Stimulated activated CD4-positive, alpha-beta T cell treated with anti-CD3 and anti-CD28 coated beads, Interleukin-4, amount 100 ng/mL, for 48 hours (primary cell): ENCODE results near the gene ZNF316.
A peak's percentile ranks its signal among the peaks of the same experiment; 100 is the strongest.

Experiments used
- DNase-seq, 2 donors: peaks; one replicate each; pipeline ENCODE4 v3.0.0-alpha.2; 2020; ENCODE audit warnings: low read depth in 2 of 2

Gene ZNF316

DNA sequence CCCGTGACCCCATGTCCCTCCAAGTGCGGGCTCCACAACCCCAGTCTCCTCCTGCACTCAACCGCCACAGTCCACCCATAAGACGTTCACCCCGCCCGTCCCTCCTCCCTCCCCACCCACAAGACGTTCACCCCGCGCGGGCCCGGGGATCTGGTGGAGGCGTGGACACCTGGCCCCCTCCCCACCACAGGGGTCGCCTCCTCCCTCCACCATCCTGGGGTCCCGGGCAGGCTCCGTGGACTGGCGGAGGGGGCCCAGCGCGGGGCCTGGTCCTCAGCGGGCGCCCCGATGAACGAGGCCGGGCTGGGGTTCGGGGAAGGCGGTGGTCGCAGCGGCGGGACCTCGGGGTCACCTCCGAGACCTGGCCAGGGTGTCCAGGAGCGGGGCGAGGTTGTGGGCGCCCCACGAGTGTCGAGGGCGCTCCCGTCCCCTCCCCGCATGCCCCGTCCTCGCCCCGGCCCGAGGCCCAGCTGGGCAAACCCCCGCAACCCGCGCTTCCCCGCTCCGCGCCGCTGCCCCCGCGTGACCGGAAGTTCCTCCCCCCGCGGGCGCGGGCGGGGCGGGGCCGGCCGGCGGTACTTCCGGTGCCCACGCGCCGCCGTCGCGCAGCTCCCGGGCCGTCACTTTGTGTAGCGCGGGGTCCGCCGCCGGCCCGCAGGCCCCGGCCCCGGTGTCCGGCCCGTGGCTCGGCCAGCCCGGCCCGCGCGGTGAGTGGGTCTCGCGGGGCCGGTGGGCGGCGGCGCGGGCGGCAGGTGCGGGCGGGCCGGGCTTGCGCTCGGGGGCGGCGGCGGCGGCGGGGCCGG, at the start of gene ZNF316:
ZNF316 (plus strand) TSS at position 578 of the 803 bp plus-strand sequence. CDS start 5,092 bp downstream, outside the sequence.
- DNase-seq, result peak; percentile 34 to 50

DNA sequence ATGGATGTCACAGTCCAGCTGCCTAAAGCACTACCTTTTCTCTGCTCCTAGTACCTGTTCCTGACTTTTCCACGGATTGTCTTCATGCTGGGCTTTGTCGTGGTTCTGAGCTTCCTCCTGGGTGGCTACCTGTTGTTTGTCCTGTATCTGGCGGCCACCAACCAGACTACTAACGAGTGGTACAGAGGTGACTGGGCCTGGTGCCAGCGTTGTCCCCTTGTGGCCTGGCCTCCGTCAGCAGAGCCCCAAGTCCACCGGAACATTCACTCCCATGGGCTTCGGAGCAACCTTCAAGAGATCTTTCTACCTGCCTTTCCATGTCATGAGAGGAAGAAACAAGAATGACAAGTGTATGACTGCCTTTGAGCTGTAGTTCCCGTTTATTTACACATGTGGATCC, 48.6 kb upstream of the ZNF316 start:
- DNase-seq, result no peak

DNA sequence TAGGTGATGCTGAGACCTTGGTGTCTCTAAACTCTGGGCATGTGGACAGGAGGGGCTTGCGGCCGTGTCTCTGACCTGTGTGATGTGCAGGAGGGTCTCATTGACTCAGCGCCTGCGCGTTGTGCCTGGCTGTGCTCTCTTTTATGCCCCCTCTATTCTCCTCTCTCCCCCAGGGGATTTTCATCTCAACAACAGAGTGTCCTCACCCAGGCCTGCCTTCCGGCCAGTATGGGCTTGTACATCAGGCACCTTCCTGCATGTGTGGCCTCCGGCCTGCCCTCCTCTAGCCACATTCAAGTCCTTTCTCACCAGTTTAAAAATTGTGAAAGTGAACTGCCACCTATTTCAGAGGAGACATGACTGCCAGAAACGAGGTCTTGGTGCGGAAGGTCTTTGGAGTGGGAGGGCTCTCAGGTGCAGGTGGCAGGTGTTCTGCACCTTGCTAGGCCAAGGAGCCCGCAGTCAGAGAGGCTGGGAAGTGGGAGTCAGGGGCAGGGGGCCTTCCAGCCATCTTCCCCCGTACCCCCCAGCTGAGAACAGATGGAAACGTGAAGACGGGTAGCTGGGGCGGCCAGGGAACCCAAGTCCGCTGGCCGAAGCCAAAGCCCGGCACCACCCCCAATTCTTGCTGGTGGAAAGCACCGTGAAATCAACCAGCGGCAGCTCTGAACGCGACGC, 47.8 kb upstream of the ZNF316 start:
- DNase-seq, result no peak

DNA sequence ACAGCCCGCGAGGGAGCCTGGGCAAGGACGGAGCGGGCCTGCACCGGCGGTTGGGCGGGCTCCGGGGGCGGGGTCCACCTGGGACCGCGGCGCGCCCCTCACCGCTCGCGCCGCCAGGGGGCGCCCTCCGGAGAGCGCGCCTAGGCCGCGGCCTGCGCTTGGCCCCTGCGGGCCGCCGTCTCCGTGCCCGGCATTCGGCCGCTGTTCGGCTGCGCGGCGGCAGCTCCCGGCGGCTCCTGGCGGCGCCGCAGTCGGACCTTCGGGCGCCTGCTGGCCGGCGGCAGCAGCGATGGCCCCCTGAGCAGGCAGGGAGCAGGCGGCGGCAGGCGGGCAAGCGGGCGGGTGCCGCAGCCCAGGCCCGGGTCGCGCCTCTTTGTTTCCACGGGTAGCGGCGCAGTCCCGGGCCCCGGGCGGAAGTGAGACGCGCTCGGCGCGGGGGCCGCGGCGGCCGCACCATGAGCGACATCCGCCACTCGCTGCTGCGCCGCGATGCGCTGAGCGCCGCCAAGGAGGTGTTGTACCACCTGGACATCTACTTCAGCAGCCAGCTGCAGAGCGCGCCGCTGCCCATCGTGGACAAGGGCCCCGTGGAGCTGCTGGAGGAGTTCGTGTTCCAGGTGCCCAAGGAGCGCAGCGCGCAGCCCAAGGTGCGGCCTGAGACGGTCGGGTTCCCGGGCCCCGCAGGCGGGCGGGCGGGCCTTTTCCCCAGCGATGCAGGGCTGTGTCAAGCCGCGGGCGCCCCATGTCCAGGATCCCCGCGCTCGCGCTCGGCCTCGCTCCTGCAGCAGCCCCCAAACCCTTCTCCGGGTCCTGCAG, 47.1 kb upstream of the ZNF316 start, which contains the start of gene INTS15:
INTS15 (plus strand) TSS at position 193 of the 816 bp plus-strand sequence; CDS start at position 456, 263 bp downstream.
- DNase-seq, result peak; percentile 76

DNA sequence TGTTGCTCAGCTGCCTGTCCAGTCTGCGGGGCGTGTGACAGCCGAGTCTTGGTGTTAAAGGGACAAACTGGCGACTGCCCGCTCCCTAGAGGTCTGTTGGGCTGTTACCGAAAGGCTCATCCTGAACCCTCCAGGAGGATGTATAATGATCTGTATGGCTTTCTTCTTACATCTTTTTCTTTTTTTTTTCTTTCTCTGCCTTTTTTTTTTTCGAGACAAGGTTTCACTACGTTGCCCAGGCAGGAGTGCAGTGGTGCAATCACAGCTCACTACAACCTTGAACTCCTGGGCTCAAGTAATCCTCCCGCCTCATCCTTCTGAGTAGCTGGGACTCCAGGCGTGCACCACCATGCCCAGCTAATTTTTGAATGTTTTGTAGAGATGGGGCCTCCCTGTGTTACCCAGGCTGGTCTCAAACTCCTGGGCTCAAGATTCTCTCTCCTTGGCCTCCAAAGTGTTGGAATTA, 46.4 kb upstream of the ZNF316 start:
- no peak for DNase-seq

DNA sequence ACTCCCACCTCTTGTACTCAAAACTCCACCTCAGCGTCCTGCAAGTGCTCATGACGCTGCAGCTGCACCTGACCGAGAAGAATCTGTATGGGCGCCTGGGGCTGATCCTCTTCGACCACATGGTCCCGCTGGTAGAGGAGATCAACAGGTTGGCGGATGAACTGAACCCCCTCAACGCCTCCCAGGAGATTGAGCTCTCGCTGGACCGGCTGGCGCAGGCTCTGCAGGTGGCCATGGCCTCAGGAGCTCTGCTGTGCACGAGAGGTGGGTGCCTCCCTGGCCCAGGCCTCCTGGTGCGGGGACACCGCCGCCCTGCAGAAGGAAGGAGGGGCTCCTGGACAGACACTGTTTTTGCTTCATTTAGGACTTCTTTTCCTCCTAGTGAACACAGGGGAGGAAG, 37.0 kb upstream of the ZNF316 start:
- DNase-seq, result no peak

DNA sequence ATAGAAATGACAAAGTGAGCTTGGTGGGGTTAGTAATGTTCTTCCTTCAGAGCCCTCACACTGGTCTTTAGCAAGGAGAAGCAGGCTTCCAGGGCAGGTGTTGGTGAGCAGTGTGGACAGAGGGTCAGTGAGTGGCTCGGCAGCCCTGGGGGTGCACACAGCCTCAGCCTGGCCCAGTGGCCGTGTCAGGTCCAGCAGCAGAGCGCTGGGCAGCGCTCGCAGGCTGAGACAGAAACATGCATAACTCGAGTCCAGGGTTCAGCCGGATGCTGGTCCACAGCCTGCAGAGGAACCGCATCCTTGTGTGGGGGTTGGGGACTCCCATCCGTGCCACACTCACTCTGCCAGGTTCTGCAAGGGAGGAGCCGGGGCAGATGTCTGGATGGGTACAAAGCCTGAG, 32.7 kb upstream of the ZNF316 start:
- DNase-seq, result no peak

DNA sequence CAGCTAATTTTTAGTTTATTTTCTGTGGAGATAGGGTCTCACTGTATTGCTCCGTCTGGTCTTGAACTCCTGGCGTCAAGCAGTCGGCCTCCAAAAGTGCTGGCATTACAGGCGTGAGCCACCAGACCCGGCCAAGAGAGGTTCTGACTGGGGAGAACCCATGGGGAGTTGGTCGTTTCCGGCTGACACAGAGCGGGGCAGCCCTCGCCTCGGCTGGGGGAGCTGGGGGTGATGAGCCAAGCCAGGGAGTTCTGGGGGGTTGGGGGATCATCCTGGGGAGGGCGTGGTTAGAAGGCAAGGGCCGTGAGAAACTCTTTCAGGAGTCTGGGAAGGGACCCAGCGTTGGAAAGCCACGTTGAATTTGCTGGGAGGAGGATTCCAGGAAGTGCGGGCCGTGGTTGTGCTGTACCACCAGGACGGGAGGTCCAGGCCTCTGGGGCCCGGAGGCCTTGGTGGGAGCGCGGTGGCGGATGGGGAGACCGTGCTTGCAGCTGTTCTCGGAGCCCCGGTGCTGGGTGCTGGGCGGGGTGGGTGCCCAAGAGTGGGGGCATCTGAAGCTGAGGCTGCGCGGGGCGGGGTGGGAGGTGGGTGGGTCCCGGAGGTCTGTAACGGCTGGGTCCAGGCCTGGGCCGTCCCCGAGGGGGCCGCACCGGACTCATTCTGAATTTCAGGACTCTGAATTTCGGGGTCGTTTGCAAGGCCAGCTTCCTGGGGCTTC, 30.1 kb upstream of the ZNF316 start:
- DNase-seq, result no peak

DNA sequence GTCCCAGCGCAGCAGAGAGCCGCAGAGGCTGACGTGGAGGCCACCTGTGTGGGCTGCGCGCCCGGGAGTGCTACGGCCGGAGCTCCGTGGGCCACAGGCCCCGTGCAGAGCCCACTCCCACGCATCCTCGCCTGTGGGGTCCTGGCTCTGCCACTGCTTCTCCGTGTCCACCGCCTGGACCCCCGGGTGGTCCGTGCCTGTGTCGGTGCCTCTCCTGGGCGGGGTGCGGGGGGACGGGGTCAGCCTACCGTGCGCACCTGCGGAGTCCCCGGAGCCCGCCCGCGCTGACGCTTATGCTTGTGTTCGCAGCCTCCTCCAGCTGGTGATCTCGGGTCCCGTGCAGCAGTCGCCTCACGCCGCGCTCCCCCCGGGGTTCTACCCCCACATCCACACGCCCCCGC, 29.5 kb upstream of the ZNF316 start:
- no peak for DNase-seq

DNA sequence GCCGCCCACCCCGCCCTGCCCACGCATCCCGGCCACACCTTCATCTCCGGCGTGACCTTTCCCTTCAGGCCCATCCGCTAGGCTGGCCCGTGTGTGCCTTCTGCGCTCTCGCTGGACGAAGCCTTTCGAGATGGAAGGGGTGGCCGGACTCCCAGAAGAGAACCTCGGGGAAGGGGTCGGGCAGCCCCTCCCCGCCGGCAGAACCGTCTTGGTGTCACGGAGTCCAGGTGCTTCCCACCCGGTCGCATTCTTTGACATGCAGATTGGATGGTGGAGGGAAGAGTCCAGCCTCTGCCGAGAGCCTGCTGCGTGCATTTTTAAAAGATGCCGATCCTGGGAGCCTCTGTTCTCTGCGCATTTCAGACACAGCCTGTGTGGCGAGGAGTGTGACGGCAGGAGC, 29.0 kb upstream of the ZNF316 start:
- no peak for DNase-seq

DNA sequence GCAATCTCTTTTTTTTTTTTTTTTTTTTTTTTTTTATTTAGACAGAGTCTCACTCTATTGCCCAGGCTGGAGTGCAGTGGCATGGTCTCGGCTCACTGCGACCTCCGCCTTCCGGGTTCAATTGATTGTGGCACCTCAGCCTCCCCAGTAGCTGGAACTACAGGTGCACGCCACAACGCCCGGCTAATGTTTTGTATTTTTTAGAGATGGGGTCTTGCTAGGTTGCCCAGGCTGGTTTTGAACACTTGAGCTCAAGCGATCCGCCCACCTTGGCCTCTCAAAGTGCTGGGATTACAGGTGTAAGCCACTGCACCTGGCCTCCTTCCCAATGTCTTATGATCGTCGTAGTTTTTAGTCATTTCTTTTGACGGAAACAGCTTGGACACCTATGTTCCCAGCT, 28.3 kb upstream of the ZNF316 start:
- DNase-seq, result no peak

DNA sequence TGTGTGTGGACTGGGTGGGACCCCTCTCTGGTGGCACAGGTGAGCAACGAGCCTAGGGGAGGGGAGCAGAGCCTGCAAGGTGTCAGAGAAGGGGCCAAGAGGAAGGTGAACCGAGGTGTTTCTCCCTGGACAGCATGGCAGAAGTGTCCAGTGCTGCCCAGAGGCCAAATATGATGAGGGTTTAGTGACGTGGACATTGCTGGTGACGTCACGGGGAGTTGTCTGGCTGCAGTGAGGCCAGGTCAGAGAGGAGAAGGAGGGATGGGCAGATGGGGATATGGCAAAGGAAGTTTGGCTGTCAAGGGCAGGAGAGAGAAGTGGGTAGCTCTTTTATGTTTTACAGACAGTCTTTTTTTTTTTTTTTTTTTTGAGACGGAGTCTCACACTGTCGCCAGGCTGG, 24.3 kb upstream of the ZNF316 start:
- no peak for DNase-seq

DNA sequence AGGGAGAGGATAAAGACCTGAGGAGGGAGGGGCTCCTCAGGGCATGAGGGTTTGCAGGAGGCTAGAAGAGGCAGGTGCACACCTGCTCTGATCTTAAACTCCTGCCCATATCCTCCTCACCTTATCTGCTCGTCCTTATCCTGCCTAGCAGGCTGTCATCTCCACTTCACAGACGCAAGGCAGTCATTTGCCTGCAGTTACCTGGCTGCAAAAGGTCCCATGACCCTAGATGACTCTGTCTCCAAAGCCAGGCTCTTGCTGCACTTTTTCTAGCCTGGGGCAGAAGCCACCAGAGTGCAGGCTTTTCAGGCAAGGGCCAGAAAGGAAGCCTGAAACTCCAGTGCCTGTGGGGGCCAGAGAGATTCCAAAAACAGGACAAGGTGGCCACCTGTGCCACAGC, 23.4 kb upstream of the ZNF316 start:
- no peak for DNase-seq

DNA sequence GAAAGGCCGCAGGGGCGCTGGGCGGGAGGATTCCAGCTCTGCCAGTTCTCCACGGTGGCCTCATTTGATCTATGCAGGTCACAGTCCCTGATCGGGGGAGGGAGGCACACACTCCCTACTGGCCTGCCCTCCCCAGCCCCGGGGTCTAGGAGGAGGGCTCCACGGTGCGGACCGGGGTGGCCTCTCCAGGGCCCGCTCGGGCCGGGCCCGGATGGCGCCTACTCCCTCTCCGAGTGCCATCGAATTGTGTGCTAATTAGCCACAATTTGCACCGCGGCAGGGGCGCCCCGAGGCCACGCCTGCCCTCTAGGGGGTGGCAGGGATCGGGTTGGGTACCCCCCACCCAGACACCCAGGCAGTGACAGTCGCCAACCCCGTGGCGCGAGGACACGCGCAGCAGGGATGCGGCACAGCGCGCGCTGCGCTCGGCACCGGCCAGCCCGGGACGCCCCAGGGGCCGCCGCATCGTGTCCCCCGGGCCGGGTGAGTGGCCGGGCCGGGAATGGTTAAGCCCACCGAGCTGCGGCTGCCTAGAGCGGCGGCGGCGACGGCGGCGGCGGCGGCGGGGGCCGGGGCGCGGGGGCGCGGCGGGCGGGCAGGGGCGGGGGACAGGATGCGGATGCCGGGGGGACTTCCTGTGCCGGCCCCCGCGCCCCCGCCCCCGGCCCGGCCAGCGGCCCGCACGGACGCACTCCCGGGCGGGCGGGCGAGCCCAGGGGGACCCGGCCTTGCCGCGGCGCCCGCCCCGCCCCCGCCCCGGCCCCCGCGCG, 22.0 kb upstream of the ZNF316 start, which contains the start of gene ZNF853:
ZNF853 (plus strand) TSS at position 658 of the 770 bp plus-strand sequence. CDS start 565 bp downstream, outside the sequence.
- no peak for DNase-seq

DNA sequence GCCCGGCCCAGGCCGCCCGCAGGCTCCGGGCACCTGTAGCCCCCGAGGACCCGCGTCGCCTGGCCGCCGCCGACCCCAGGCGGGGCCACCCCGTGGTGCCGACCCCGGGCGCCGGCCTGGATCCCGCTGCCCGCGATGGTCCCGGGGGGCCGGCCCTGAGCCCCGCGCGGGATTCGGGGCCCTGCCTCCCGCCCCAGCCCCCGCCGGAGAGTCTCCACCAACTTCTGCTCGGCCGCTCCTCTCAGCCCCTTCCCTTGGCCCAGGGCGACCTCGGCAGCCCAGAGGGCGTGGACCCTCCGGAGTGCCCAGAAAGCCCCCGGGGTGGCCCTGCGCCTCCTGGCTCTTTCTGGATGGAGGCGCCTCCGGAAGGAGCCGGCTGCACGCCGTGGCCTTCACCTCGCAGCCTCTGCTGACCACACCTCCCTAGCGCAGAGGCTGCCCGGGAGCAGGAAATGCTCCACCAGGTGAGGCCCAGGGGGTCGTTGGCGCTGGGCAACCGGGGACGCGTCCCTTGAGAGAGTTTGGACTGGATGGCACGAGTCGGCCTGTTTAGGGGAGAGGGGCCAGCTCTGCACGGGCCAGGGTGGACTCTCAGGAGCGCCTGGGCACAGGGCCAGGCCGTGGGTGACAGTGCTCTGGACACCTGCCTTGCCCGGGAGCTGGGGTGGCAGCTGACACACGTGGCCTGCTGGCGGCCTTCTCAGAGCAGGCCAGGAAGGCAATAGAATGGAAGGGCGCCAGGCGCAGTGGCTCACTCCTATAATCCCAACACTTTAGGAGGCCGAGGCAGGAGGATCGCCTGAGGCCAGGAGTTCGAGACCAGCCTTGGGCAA, 21.2 kb upstream of the ZNF316 start:
- DNase-seq, result no peak

DNA sequence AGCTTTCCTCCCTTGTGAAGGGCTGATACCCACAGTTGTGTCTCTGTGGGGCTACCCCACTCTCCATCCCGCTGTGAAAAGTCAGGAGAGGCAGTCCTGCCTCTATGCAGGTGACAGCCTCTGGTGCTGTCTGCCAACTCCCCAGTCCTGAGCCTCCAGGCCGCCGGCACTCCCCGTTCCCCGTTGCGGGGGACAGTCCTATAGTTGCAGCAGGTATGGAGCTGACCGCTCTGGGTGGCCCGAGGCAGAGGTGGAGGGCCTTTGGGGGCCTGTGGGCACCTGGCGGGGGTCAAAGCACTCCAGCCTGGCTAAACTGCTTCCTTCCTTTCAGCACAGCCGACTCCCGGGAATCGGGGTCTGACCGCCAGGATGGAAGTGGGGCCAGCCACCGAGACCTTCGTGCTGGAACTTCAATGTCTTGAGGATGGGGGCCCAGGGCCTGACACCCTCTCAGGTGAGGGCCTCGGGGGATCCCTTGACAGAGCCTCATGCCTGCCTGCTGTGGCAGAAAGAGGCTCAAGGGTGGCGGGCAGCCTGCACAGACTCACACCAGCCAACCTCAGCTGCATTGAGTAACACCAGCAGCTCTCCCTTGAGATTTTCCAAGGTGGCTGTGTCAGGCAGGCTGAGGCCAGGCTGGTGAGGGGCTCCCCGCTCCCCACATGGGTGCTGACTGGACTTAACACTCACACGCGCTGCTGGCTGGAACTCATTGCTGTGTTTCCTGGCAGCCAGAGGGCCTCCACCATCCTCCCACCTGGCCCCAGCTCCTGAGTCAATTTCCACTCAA, 20.1 kb upstream of the ZNF316 start:
- no peak for DNase-seq

DNA sequence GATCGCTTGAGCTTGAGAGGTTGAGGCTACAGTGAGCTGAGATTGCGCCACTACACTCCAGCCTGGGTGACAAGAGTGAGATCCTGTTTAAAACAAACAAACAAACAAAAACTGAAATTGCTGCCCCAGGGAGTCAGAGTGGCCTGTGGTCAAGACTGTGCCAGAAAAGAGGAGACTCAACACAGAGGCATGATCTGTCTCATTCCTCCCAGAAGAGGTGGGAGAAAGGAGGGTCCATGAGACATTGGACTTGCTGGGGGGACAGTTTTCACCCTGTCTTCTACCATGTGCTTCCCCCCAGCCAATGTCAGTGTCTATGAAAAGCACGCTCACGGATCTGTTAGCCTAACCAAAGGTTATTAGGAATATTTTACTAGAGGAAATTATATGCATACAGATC, 18.5 kb upstream of the ZNF316 start:
- no peak for DNase-seq

DNA sequence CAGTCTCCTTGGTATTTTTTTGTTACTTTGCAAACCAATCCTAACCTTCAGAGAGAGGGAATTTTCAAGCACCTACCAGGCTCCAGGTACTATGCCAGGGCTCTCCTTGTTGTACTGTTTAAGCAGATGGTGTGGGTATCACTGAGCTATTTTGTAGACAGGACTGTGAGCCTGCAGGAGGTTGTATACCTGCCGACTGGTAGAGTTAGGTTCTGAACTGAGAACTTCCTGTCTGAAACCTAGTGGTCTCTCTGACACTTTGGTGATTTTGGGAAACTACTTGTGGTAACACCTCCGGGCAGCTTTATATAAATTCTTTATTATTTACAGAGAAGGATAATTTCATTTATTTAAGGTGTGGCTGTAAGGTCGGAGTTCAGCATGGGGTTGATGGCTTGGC, 17.2 kb upstream of the ZNF316 start:
- DNase-seq, result no peak
